Stimulated activated CD8-positive, alpha-beta memory T cell treated with anti-CD3 and anti-CD28 coated beads, Interleukin-7, amount 100 ng/mL, for 48 hours (primary cell): Measurements from ENCODE around the gene DEUP1.
"Not testable (repeated sequence)": the region's sequence is repeated elsewhere in the genome, so short reads cannot be mapped to it uniquely, and the experiment has no call there.

ENCODE experiments used
- DNase-seq, 2 donors: peaks; one replicate each; pipeline ENCODE4 v3.0.0-alpha.2; 2020; ENCODE audit warnings: low read depth in 1 of 2; ENCODE audit errors: extremely low read depth in 1 of 2

DEUP1 gene, protein sequence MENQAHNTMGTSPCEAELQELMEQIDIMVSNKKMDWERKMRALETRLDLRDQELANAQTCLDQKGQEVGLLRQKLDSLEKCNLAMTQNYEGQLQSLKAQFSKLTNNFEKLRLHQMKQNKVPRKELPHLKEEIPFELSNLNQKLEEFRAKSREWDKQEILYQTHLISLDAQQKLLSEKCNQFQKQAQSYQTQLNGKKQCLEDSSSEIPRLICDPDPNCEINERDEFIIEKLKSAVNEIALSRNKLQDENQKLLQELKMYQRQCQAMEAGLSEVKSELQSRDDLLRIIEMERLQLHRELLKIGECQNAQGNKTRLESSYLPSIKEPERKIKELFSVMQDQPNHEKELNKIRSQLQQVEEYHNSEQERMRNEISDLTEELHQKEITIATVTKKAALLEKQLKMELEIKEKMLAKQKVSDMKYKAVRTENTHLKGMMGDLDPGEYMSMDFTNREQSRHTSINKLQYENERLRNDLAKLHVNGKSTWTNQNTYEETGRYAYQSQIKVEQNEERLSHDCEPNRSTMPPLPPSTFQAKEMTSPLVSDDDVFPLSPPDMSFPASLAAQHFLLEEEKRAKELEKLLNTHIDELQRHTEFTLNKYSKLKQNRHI

DNA sequence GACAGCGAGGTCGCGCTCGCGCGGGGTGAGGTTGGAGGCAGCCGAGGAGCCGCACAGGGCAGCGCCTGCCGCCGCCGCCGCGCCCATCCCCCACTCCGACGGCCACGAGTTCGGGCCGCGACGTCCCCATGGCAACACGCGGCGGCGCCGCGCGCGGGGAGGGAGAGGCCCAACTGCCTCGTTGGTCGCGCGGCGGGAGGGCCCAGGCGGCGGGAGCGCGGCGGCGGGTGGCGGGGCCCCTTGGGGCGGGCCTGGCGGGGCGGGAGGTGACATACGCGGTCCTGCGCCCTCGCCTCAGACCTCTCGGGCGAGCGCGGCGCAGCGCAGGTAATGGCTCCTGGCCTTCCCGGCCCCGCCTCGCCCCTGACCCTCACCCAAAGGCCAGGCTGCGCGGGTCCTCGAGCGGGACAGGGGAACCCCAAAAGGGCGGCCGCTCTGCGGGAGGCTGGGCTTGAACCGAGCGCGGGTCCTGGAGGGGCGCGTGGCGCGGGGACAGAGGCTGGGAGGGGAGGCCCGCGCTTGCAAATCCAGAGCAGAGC, at the start of gene DEUP1:
Gene DEUP1, plus strand, starts transcription at position 297 of the 539 bp plus-strand sequence. CDS start 1,518 bp downstream, outside the sequence.
- DNase-seq: peak; percentile 0 to 1

DNA sequence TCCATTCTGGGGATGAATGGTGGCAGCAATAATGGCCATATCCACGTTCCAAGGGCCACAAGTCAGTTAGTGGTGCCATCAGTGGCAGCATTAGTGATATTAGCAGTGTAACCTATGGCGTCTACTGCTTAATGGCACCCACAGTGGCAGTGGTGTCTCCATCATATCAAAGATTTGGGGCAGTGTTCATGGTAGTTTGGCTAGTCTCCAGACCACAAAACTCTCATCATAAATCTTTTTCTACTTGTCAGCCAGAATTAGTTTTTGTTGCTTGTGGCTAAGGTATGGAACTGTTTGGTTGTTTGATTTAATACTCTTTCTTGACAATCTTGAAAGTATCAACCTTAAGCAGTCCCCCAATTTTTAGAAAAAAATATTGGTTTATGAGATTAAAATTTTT, 45.1 kb upstream of the DEUP1 start:
- DNase-seq: no peak

DNA sequence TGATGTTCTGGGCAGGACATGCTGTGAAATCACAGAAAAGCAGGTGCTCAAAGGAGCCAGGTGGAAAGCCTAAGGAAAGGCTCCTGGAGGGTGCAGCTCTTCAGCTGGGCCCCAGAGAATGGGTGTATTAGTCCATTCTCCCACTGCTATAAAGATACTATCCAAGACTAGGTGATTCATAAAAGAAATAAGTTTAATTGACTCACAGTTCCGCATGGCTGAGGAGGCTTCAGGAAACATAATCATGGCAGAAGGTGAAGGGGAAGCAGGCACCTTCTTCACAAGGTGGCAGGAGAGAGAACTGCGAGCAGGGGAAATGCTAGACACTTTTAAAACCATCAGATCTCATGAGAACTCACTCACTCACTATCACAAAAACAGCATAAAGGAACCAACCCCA, 43.1 kb upstream of the DEUP1 start:
- DNase-seq: no peak

DNA sequence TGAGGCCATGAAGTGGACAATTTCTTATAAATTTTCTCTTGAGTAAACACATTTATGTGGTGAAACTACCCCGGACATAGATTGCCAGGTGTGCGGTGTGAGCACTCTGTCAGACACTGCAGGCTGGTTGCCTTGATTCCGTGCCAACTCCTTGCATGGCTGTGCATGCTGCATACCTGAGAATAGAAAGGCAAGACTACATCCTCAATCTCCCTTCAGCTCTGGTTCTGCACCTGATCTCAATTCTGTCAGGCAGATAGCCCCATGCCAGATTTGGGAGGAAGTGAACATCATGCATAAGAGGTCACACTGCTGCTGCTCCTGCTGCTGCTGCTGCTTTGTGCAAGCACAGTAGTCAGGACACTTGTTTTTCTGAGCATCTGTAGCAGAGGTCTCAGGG, 42.5 kb upstream of the DEUP1 start:
- no peak for DNase-seq

DNA sequence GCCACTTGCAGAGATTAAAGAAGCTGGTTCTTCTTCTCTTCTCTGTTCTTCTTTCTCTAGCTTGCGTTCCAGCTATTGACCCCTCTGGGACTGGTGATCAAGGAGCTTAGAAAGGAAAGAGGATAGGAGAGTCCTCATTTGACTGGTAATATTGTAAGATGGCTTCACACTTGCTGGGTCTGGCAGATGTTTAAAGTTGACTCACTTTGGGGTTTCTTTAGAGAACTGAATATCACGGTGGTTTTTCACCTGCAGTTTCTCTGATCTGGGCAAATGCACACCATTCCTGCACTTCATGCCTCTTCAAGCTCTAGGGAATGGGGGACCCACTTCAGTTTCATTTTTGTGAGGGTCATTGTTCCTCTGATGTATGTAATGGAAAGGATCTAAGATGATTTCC, 41.8 kb upstream of the DEUP1 start:
- DNase-seq: no peak

DNA sequence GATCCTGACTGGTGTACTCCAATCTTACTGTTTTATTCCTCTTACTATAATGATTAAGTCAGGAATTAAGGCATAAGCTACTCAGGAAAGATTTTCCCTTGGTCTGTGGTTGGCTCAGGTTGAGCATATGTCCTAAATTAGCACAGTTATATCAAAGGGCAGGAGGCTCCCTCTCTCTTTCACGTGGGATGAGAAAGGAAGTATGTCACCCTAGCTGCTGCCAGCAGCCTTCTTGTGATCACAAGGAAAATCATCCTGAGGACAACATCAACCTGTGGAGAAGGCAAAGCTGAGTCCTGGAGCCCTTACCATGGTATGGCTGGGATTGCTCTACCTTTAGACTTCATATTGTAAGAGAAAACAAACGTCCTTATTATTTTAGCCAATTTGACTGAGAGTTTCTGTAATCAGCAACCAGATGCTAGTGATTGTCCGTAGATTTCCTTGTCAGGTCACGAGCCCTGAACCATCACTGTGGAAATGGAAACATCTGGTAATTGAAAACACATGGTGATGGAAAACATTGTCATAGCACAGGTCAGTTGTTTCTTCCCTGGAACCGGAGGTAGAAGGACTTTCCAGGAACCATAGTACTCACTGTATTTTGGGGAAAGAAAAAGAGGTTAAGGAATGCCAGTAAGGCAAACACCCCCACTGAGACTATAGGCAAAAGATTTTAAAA, 40.6 kb upstream of the DEUP1 start:
- DNase-seq: no peak

DNA sequence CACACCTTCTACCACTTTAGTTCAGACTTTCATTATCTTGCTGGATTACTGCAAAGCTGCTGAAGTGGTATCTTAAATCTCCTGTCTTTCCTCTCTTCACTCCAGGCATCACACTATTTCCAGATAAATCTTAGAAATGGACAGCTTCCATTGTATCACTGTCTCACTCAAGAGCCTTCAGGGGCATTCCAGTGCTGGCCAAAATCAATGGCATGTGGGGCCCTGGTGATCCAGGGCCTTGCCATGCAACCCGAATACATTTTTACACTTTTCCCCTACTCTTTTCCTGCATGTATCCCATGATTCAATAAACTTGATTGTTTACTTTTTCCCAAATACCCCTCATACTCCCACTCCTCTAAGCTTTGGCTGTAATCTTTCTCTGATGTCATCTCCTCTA, 39.4 kb upstream of the DEUP1 start:
- DNase-seq: no peak

DNA sequence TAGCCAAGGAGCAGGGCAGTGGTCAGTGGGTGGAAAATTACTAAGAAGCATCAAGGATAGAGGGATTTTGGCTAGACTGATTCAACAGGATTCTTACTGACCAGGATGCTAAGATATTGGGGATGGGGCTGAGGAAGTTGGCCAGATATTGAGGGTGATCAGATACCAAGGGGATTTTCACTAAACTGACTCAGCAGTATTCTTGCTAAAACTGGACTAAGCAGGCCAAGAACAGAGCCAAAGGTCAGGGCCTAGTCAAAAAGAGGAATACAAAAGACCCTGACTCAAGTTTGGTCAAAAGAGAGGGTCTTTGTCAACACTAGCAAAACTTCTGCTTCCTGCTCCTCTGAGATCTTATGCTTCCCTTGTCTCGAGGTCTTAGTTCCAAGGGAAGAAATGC, 38.6 kb upstream of the DEUP1 start:
- no peak for DNase-seq

DNA sequence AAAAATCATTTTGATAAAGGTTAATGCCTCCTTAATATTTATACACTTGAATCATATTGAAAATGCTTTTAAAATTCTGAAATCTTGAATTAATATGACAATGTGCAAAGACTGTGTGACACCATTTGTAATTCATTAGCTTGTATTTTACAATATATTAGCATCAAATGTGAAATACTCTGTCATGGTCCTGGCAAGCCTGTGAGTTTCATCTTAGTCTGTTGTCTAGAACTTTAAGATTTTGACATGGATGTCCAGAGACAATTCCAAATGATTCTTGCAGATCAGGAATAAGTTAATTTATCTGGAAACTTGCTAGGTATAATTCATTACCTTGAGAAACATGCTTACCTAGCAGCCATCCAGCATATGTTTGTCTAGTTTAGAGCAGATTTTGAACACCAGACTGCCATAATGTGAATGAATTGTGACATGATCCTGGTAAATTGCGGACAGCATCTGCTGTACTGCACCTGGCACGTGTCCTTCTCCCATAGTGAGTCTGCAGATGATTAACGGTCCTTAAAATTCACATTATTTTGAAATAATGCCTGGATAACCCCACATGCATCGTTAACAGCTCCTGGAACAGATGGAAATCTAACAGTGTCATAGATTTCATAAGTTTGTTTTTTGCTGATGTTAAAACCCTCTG, 34.5 kb upstream of the DEUP1 start:
- DNase-seq: no peak

DNA sequence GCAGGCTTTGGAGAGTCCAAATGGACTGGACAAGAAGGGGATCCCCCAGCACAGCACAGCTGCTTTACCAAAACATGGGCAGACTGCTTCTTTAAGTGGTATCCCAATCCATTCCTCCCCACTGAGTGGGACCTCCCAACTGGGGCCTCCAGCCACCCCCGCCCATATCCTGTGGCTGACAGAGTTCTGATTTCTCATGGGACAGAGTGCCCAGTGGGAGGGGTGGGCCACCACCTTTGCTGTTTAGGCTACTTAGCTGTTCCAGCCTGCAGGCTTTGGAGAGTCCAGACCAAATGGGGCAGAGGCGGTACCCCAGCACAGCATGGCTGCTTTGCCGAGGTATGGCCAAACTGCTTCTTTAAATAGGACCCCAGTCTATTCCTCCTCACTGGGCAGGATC, 26.9 kb upstream of the DEUP1 start:
- DNase-seq: no peak

DNA sequence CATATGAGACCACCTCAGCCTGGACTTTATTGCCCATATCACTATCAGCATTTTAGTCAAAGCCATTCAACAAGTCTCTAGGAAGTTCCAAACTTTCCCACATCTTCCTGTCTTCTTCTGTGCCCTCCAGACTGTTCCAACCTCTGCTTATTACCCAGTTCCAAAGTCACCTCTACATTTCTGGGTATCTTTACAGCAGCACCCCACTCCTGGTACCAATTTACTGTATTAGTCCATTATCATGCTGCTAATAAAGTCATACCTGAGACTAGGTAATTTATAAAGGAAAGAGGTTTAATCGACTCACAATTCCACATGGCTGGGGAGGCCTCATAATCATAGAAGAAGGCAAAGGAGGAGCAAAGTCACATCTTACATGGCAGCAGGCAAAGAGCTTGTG, 16.1 kb upstream of the DEUP1 start:
- DNase-seq: not testable (repeated sequence)

DNA sequence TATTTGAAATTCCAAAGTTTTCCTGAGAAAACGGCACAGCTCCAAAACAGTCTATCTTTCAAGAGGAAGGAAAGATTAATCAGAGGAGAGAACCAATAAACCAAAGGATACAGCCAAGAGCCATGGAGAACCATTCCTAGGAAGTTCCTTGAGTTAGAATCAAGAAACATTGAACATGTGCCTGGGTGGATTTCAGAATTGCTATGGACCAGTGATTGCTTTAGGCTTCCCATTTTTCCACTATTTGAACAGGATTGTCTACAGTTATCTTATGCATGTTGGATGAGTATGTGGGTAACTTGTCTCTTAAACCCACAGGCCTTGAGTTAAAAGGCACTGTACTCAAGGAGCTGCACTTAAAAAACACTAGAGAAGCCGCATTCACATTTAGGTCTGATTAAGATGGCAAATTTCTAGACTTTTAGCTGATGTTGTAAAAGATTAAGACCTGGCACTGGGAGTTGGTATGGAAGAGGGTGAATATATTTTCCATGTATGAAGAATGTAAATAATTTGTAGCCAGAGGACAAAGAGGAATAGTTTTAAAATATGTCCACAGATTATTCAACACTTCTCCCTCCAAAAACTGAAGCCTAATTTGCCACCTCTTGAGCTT, 11.2 kb upstream of the DEUP1 start:
- no peak for DNase-seq

DNA sequence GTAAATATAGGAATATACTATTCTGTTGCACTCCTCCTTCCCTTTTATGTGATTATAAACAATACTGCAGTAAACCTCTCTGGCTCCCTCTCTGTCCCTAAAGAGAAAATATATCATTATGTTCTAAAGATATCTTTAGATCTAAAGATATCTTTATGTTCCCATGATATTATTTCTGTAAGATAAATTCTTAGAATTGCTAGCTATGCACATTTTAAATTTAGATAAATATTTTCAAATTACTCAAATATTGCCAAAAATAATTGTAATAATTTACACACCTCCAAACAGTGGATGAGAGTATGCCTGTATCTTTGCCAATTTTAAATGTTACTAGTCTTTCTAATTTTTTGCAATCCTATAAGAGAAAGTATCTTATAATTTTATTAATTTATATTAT, 10.3 kb upstream of the DEUP1 start:
- no peak for DNase-seq

DNA sequence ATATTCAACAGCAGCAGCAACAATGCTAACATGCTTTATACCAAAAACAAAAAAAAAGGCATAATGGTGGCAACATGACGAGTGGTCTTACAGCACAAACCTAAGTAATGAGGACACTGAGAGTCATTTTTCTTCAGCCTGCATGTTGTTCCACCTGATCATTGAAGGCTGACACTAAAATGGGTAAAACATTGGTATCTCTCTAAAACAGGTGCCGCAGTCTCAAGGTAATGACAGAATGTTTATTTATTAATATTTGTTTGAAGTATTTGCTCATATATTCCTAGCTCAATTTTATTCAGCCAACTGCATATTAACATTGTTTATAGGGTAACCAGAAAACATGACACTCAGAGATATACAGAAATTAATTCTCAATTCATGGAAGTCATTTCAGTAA, 8.3 kb upstream of the DEUP1 start:
- DNase-seq: no peak

DNA sequence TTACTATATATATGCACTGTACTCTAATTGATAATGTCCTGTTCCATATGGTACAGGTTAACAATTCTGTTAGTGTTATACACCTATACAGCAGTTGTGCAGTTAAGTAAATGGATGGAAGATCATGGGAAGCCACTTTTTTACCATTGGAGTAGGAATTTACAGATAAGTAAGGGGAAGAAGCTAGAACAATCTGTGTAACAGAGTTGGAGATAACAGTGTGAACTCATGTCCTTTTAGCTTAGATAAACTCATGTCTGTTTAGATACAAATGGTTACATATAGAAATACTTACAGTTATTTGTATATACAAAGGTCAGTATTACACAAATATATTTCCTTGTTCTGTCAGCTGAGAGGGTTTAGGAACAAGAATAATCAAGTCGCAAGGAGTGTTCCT, 6.8 kb upstream of the DEUP1 start:
- no peak for DNase-seq

DNA sequence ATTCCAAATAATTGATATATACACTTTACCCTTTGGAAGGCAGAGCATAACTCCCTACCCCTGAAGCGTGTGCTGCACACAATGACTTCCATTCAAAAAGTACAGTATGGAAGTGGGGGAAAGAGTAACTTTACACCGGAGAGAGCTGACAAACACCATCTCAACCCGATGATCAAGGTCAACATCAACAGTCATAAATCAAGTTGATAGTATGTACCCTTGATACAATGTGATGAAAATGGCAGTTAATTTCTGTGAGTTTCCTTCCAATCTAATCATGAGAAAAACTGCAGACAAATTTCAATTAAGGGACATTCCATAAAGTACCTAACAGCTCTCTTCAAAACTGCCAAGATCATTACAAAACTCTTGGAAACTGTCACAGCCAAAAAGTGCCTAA, 6.0 kb upstream of the DEUP1 start:
- no peak for DNase-seq

DNA sequence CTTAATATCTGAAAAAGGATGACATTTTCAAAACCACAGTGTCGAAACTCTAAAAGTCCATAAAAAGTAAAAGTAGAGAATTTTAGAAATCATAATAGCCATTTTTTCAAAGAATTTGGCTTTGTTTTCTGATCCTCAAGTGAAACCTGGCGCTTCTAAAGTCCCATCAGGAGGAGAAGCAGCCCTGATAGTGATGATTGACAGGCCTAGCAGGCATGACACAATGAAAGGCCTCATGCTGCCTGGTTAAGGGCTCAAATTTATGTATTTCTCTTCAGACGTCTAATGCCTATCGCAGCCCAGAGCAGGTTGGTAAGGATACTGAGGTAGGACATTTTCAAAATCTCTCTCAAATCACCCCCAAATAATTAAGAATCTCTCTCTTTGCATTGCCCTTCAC, 3.9 kb upstream of the DEUP1 start:
- DNase-seq: no peak

DNA sequence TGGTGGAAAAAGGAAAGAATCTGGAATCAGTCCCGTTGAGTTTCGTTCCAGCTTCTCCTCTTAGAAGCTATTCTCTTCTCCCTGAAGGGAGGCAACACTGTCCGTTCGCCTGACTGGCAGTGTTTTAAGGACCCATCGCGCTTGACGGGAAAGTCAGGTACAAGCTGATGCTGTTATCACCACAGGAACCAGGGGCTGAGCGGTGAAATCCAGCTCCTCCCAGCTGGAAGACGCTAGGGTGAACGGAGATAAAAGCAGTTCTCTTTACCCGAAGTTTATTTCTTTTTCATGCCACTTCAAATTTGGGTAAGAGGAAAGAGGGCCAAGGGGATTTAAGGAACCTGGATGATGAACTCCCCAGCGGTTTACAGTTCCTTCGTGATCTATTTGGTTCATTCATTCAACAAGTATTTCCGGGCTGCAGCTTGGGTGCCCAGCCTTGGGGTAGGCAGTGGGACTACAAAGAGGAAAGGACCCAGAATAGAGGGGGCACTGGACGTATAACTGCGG, 551 bp upstream of the DEUP1 start:
- DNase-seq: no peak

DNA sequence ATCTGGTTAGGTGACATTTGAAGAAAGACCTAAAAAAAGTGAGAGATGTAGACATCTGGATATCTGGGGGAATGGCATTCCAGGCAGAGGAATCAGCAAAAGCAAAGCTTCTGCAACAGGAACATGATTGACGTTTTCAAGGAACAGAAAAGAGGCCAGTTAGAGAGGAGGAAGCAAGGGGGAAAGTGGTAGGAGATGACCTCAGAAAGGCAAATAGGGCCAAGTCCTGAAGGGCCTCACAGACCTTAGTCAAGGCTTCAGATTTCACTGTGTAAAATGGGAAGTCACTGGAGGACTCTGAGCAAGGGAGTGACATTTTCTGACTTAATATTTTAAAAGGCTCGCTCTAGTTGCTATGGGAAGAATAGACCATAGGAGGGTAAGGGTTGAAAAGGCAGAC, 9.7 kb downstream of the DEUP1 start:
- no peak for DNase-seq

DNA sequence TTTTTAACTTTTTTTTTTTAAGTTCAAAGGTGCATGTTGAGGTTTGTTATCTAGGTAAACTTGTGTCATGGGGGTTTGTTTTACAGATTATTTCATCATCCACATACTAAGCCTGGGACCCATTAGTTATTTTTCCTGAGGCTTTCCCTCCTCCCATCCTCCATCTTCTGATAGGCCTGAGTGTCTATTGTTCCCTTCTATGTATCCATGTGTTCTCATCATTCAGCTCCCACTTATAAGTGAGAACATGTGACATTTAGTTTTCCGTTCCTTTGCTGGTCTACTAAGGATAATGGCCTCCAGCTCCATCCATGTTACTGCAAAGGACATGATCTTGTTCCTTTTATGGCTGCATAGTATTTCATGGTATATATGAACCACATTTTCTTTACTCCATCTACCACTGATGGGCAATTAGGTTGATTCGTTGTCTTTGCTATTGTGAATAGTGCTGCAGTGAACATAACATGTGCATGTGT, 14.4 kb downstream of the DEUP1 start:
- DNase-seq: no peak

DNA sequence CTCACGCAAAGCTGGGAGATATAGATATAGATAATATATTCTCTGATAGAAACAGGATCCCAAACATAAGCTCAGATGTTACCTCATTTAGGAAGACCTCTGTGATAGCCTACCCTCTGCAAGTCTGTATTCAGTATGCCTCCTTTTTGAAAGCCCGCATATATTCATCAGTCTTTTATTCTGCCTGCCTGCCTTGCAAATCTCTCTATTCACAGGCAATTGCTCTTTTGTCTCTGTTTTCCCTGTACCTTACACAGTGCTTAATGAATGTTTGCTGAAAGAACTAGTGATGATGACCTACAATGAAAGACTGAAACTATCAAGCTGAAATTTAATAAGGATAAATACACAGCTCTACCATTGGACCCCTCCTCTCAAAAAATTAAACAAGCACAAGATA, 18.4 kb downstream of the DEUP1 start:
- no peak for DNase-seq
